ENCODE data around the gene PNPO. TPM values are rescaled to one million over a fixed set of nuclear protein-coding genes. Genes with fewer than 3 reads are reported as not detected.
A peak's percentile ranks its signal among the peaks of the same experiment; 100 is the strongest.

Gene PNPO
- total and polyA plus RNA-seq, 2 of the 13 experiments (the other 11 are each of a cell fraction or from before 2014, with no cell fraction given): 47.9 to 63.3 TPM

DNA sequence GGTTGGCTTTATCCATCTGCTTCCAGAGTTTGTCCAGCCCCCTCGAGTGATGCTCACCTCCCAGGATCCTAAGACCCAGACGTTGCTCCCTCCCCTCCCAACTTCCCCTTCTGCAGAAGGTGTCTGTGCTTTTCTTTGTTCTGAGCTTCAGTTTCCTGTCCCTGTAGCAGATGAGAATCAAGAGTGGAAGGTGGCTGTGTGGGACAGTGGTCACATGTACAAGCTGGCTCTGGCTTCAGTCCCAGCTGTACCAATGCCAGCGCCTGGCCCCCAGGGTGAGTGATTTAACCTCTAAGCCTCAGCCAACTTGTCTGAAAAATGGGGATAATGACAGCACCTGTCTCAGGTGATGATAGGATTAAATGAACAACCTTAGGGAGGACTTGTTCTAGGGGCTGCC is 8.6 kb downstream of the PNPO start:
- in situ Hi-C loops (cut with HindIII; ENCODE audit: extremely low pct_ligation_motif_present, low pct_unique_long_range_greater_than_20kb) (no loop called here), intact Hi-C loops (cut with micrococcal nuclease; ENCODE audit: unreplicated experiment) (loop anchor here (1.0 to 2.0 kb wide), 4 partner anchors 20 to 107 kb away; no protein-coding TSS in a partner anchor)
- Histone ChIP-seq H3K27me3 (ENCODE audit: control insufficient read depth in 1 of 2, insufficient read depth in 2 of 2, low read length in 2 of 2) (no peaks in the 10 kb centered on the region), H3K9ac (ENCODE audit: insufficient read depth, low read depth, low read length) (peak overlapping the region; percentile 39; the same call in 1 of the 2 replicates), H3K4me1 (ENCODE audit: insufficient read depth, low read length) (peaks cover 84% of the 10 kb centered on the region), H3K4me3 (replicated peaks in 1 of 3; ENCODE audit: insufficient read depth in 1 of 3, low read depth in 2 of 3, low read length in 3 of 3) (peak overlapping the region in 1 of 3 experiments; percentile 43; a peak in 1 of 6 replicates), H3K9me3 (ENCODE audit: low read length) (no peaks in the 10 kb centered on the region), H3K36me3 (replicated peaks in 1 of 2; ENCODE audit: control insufficient read depth in 1 of 2, insufficient read depth in 2 of 2, low read length in 2 of 2) (peaks cover 2 to 26% of the 10 kb centered on the region in 2 experiments), H3K4me2 (ENCODE audit: low read depth, low read length) (peak overlapping the region; percentile 76), H3K79me2 (ENCODE audit: insufficient read depth, low read length) (no peaks in the 10 kb centered on the region), H3K27ac (ENCODE audit: extremely low read length, insufficient read depth, low read length) (peak overlapping the region; percentile 76), H2AFZ (ENCODE audit: low read length) (no peak overlapping the region), H4K20me1 (ENCODE audit: insufficient read depth, low read length) (no peaks in the 10 kb centered on the region)
- 91% methylated on average over 3 of the region's 3 CpGs for WGBS (ENCODE audit: low lambda C conversion rate)
- no peak for DNase-seq (ENCODE audit: low spot score)
- no peak for FAIRE-seq
- POLR2A ChIA-PET: interaction anchor here (0.9 to 15.1 kb wide), 7 partner anchors 7 to 98 kb away, joined by 3 to 267 read pairs (median 19); partner anchors contain the start of genes CDK5RAP3, NFE2L1, PNPO and PRR15L
- ATAC-seq: no peak
- CTCF ChIA-PET (ENCODE audit: low intra/inter-chr PET ratio, low total read pairs): interaction anchor here (1.5 to 3.5 kb wide), 7 partner anchors 18 to 75 kb away, joined by 4 to 54 read pairs (median 12); partner anchors contain the start of gene CDK5RAP3
- no TSS peak for BruUV-seq (replicated peaks)
- no peak for TF ChIP-seq ZKSCAN1 (IDR thresholded peaks at IDR 0.05; ENCODE audit: low read length)
- TF ChIP-seq TAF1 (CRISPR knock-in tag; IDR thresholded peaks at IDR 0.05): 0 out of 2 replicates have a peak, but pooled peaks have one; percentile 16
- TF ChIP-seq NCOR1 (IDR thresholded peaks at IDR 0.05; ENCODE audit: borderline replicate concordance, low read length): 0 out of 2 replicates have a peak, but pooled peaks have one; percentile 3
- 0 out of 2 replicates have a peak, but pooled peaks have one; percentile 13 for TF ChIP-seq ZNF598 (CRISPR knock-in tag; IDR thresholded peaks at IDR 0.05; ENCODE audit: borderline replicate concordance)
- TF ChIP-seq ZNF629 (CRISPR knock-in tag; conservative IDR thresholded peaks at IDR 0.05): peak; percentile 74
- TF ChIP-seq MAZ (IDR thresholded peaks at IDR 0.05; ENCODE audit: borderline replicate concordance, low read depth, low read length): no peak
- no peak for TF ChIP-seq MAZ (CRISPR knock-in tag; IDR thresholded peaks at IDR 0.05; ENCODE audit: low read depth)
- TF ChIP-seq, protein P1, sequence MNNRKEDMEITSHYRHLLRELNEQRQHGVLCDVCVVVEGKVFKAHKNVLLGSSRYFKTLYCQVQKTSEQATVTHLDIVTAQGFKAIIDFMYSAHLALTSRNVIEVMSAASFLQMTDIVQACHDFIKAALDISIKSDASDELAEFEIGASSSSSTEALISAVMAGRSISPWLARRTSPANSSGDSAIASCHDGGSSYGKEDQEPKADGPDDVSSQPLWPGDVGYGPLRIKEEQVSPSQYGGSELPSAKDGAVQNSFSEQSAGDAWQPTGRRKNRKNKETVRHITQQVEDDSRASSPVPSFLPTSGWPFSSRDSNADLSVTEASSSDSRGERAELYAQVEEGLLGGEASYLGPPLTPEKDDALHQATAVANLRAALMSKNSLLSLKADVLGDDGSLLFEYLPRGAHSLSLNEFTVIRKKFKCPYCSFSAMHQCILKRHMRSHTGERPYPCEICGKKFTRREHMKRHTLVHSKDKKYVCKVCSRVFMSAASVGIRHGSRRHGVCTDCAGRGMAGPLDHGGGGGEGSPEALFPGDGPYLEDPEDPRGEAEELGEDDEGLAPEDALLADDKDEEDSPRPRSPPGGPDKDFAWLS (CRISPR knock-in tag; IDR thresholded peaks at IDR 0.05; ENCODE audit: borderline replicate concordance): 0 out of 2 replicates have a peak, but pooled peaks have one; percentile 14
- TF ChIP-seq ZFP41 (CRISPR knock-in tag; IDR thresholded peaks at IDR 0.05; ENCODE audit: borderline replicate concordance): no peak
- no peak for TF ChIP-seq ZNF772 (CRISPR knock-in tag; IDR thresholded peaks at IDR 0.05)
- no peak for TF ChIP-seq ZMAT3 (CRISPR knock-in tag; conservative IDR thresholded peaks at IDR 0.05)
- TF ChIP-seq, protein P2, sequence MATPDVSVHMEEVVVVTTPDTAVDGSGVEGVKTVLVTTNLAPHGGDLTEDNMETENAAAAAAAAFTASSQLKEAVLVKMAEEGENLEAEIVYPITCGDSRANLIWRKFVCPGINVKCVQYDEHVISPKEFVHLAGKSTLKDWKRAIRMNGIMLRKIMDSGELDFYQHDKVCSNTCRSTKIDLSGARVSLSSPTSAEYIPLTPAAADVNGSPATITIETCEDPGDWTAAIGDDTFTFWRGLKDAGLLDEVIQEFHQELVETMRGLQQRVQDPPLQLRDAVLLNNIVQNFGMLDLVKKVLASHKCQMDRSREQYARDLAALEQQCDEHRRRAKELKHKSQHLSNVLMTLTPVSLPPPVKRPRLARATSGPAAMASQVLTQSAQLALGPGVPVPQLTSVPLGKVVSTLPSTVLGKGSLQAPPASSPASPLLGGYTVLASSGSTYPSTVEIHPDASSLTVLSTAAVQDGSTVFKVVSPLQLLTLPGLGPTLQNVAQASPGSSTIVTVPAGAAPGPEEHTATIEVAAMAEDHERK (CRISPR knock-in tag; IDR thresholded peaks at IDR 0.05; ENCODE audit: low read depth): no peak
- TF ChIP-seq CC2D1A (CRISPR knock-in tag; IDR thresholded peaks at IDR 0.05): no peak
- TF ChIP-seq ZNF878 (CRISPR knock-in tag; IDR thresholded peaks at IDR 0.05): no peak
- TF ChIP-seq NFE2L1 (CRISPR knock-in tag; IDR thresholded peaks at IDR 0.05; ENCODE audit: borderline replicate concordance): no peak
- no peak for TF ChIP-seq ZNF30 (CRISPR knock-in tag; IDR thresholded peaks at IDR 0.05)
- TF ChIP-seq ZNF83 (CRISPR knock-in tag; IDR thresholded peaks at IDR 0.05; ENCODE audit: borderline replicate concordance): no peak
- TF ChIP-seq ELF3 (CRISPR knock-in tag; IDR thresholded peaks at IDR 0.05): 0 out of 2 replicates have a peak, but pooled peaks have one; percentile 16
- no peak for TF ChIP-seq RAD51 (IDR thresholded peaks at IDR 0.05; ENCODE audit: borderline replicate concordance)
- 0 out of 2 replicates have a peak, but pooled peaks have one; percentile 18 for TF ChIP-seq ZMYM3 (CRISPR knock-in tag; IDR thresholded peaks at IDR 0.05)
- TF ChIP-seq ATF7-NPFF (CRISPR knock-in tag; IDR thresholded peaks at IDR 0.05; ENCODE audit: low read depth): no peak
- TF ChIP-seq TCF12 (IDR thresholded peaks at IDR 0.05): no peak
- TF ChIP-seq TCF12 (CRISPR knock-in tag; IDR thresholded peaks at IDR 0.05): no peak
